Activated CD4-positive, alpha-beta T cell treated with anti-CD3 and anti-CD28 coated beads for 24 hours (primary cell): ENCODE measurements around the gene RPAP3.

Experiments used
- DNase-seq, 2 donors: peaks; one replicate each; pipeline ENCODE4 v3.0.0-alpha.2; 2020; ENCODE audit warnings: low read depth in 2 of 2

The RPAP3 gene, protein sequence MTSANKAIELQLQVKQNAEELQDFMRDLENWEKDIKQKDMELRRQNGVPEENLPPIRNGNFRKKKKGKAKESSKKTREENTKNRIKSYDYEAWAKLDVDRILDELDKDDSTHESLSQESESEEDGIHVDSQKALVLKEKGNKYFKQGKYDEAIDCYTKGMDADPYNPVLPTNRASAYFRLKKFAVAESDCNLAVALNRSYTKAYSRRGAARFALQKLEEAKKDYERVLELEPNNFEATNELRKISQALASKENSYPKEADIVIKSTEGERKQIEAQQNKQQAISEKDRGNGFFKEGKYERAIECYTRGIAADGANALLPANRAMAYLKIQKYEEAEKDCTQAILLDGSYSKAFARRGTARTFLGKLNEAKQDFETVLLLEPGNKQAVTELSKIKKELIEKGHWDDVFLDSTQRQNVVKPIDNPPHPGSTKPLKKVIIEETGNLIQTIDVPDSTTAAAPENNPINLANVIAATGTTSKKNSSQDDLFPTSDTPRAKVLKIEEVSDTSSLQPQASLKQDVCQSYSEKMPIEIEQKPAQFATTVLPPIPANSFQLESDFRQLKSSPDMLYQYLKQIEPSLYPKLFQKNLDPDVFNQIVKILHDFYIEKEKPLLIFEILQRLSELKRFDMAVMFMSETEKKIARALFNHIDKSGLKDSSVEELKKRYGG

DNA sequence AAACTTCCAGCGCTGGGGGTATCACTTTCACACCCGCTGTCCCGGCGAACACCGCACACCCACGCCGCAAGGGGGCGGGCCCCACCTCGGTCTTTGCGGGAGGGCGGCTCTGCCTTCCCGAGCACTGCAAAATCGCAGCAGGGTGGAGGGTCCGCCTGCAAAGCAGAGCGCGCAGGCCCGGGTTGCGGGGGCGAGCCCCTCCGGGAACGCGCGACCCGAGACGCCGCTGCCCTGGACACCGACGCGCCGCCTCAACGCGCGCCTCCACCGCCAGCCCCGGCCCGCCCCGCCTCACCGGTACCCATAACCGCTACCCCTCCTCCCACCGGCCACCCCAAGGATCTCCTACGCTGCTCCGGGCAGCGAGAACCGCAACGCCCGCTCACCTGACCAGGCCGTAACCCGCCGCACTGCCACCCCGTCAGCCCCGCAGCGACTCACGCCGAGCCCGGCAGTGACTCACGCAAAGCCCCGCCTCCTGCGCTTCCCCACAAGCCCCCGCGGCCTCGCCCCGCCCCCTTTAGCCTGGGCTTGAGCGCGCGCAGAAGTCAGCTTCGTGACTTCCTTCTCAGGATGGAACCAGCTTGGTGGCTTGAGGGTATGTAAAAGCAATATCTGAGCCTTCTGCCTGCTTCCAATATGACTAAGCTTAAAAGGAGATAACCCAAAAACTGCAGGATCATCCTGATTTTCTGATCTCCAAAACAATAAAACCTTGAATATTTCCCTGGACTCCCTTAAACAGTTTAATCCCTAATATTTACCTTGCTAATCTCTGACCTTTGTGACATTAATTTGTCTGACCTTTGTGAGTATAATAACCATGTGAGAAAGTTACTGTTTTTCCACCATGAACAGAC, at the start of gene RPAP3:
Gene RPAP3, minus strand, starts transcription at position 465 of the 860 bp plus-strand sequence. CDS start 3,190 bp downstream, outside the sequence.
- peak; percentile 98 to 99 for DNase-seq

GRCh38 chr12:47754881-47755280, 49.1 kb upstream of the RPAP3 start:
- DNase-seq: no peak

DNA sequence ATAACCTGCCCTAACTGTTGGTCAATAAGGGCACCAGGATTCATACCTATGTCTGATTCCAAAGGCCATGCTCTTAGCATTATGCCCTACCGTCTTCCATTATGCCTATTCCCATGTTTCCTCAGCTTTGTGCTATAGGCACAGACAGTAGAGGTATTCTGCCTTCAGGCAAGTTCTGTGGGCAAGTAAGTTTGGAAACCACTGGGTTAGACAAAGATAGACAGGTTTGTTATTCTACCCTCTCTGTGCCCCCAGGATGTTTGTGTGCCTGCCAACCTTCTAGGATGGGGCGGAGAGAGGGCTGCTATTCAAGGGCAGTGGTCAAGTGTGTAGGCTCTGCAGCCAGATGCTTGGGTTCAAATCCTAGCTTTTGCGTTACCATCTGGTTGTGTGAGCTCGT, 48.3 kb upstream of the RPAP3 start:
- no peak for DNase-seq

DNA sequence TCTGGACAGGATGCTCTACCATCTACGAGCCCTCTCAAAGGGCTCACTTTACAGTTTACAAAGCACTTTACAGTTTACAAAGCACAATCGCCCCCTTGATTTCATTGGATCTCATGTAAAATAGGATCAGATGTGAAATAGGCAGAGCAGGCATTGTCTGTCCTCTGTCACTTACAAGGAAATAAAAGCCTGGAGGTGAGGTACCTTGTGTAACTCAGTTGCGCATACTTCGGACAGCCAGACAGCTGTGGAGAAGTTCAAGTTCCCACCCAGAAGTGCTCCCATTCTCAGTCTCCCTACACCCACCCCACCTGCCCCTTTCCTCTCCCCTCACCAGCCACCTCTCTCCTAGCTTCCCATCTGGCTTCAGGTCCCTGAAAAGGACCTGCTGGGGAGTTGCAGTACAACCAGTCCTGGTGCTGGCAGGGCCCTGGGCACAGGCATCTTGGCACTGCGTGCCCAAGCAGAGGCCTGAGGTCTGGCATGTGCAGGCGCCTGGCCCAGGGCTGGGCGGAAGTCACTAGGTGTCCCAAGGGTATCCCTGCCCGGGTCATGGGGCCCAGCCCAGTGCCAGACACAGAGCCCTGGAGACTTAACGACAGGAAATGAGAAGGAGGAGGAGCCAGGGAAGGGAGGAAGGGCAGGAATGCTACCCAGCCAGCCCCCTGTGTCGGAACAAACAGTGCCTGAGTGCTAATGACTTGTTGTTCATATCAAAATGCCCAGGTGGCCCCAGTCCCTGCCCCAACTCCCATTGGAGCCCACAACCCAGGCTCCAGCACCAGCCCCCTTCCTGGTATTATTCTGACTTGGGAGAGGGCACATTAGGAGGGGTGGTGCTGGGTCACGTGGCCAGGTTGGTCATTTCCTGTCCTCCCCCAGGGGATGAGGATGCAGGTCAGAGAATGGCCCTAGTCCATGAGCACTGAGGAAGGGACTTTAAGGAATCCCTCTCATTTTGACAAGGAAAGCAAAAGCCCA, 47.5 kb upstream of the RPAP3 start:
- DNase-seq: no peak

DNA sequence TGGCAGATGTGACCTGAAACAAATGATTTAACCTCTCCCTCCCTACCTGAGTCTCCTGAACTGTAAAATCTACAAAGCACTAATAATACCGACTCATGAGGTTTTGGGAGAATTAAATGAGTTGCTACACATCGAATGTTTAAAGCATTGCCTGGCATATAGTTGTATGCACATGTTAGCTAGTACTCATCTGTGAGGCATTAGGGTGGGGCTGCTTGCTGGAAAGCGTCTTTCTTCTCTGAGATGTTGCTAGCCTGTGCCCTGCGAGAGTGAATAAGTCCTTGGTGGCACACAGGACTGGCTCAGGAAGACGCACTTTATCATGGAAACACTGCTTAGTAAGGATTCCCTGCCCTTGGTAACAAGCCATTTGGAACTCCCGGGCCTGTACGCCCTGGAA, 46.7 kb upstream of the RPAP3 start:
- no peak for DNase-seq

- DNase-seq: no peak
Measured at GRCh38 chr12:47752121-47752520, 46.3 kb upstream of the RPAP3 start.

DNA sequence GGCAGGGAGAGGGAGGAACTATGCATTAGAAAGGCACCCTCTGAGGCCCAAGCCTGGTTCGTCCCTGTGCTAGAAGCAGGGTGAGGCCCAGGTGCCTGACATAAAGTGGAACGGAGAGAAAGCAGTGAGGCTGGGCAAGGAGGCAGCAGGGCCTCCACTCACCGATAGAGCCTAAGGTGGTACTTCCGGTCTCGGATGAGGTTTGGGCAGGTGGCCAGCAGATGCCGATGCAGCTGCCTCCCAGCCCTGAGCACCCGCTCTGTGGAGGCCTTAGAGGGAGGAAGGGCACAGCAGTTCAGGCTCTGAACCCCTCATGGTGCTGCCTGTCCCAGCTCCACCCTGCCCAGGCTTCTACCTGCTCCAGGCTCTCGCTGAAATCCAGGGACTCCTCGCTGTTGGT, 45.7 kb upstream of the RPAP3 start:
- no peak for DNase-seq

DNA sequence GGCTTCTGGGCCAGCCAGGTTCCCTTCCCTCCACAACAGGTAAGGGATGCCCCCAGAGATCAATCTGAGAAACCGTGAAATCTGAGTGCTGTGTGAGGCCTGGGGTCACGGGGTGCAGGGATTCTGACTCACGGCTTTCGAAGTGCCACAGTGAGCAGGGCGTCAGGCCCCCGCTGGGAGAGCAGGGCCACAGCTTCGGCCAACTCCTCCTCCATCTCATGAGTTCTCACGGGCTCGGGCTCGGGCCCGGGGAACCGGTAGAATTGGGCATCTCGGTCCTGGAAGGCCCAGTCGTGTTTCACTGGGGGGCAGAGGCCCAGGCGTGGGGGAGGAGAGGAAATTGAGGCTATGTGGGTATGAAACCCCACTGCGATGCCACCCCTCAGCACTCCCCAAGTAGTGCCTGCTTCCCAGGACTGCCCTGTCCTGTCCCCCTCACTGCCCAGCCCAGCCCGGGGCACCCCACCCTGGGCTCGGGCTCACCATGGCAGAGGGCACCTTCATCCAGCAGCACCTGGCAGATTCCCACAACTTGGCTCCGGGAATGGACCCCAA, 45.2 kb upstream of the RPAP3 start:
- DNase-seq: no peak

- no peak for DNase-seq
Measured at GRCh38 chr12:47750229-47750798, 44.5 kb upstream of the RPAP3 start.

GRCh38 chr12:47748899-47749298, 43.1 kb upstream of the RPAP3 start:
- DNase-seq: no peak

DNA sequence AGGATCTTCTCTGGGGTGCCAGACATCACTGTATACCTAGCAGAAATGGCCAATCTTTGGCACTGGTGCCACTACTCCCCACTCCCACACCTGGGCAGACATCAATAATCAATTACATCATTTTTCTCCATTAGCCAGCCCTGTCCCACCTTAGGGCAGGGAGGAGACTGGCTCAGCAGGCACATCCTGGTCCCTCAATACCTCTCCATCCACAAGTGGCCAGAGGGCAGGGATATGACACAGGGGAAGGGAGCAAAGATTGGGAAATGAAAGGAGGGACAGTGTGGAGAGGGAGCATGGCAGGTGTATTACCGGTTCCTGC, 42.6 kb upstream of the RPAP3 start:
- DNase-seq: no peak

DNA sequence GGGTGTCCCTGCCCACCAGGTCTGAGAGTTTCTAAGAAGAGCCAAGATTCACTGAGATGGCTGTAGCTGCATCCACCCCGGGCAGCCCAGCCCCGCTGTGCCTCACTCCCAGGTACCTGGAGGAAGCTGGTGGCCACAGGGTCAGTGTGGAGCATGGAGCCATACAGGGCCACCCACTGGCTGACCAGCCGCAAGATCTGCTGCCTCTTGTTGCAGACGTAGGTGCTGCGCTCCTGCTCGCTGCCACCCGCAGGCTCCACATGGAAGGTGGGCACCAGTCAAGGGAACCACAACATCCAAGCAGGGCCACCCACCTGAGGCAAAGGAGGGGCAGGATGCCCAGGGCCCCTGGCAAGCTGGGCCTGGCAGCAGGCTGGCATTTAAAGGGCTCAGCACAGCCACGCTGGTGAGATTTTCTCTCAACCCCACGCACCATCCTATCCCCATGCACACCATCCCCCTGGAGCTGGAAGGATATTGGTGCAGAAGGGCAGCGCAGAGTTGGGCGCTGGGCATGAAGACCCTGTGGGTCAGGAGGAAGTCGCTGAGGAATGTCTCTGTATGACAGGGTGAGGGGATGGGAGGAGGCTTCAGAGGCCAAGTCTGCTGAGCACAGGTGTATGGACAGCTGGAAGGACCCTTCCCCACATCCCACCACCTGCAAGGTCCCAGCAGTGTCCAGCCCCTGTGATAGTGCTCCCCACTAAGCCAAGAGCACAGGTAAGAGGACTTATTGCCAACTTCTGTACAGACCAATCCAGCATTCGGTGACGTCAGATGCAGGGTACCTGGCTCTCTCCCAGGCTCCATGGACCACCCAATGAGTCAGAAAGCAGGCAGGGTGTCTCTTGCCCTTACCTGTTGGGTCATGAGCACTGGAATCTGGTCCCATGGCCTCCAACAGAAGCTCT, 42.0 kb upstream of the RPAP3 start:
- DNase-seq: no peak

GRCh38 chr12:47747126-47747525, 41.3 kb upstream of the RPAP3 start:
- no peak for DNase-seq

- no peak for DNase-seq
Measured at GRCh38 chr12:47746523-47746922, 40.7 kb upstream of the RPAP3 start.

DNA sequence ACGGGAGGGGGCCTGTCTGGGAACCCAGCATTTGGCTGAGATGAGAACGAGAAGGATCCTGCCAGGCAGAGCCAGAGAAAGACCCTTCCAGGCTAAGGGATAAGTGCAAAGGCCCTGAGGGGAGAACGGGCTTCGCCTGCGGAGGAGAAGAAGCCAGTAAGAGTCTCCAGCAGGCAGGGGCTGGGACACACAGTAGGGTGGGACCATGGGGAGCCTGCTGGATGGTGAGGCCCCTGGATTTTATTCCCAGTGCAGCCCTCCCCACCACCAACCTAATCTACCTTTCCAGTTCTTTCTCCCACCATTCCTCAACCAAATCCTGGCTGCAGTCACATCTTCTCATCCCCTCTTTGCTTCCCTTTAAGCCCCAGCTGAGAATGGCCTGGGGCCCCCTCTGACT, 40.2 kb upstream of the RPAP3 start:
- DNase-seq: no peak

GRCh38 chr12:47745485-47746041, 39.7 kb upstream of the RPAP3 start:
- no peak for DNase-seq

GRCh38 chr12:47744778-47745436, 39.1 kb upstream of the RPAP3 start:
- no peak for DNase-seq

DNA sequence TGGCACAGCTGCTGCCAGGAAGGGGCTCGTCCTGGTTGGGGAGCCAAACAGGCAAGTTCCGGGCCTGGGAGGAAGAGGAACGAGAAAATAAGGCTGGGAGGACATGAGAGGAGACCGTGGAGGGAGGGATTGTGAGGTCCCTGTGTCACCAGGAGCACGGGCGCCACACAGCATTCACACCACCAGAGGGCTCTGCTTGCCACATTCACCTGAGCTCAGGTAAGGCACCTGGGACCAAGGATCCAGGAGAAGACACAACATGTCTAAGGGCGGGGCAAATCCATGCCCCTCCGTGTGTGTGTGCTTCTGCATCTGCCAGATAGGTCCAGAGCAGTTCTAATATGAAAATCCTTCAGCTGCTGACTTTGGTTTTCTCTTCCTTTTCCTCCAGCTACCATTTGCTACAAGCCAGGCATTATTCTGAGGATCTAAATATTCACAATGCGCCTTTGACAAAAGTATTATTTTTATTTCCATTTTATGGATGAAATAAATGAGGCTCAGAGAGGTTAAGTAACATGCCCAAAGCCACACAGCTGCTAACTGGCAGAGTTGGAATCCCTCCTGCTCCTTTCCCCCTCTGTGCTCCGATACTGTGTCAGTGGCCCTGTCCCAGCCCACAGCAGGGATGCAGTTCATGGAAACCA, 38.3 kb upstream of the RPAP3 start:
- no peak for DNase-seq
